ENCODE data around the gene WNT8B.

DNA sequence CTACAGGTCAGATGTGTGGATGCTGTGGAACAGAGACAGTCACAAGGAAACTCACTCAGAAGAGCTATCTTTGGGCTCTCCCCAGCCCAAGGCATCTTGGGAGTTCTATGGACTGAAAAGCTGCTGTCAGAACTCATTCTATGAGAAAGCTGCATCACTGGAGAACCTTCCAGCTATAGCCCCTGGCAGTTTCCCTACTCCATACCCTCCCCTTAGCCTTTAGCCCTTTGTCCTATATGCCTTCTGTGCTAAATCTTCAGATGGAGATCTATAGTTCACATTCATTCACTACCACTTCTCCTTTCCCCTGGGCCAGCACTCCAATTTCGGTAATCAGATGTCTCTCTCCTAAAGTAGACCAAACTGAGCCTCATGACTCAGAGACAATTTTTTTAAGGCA is 6.9 kb downstream of the WNT8B start:
- TF ChIP-seq, protein P1, sequence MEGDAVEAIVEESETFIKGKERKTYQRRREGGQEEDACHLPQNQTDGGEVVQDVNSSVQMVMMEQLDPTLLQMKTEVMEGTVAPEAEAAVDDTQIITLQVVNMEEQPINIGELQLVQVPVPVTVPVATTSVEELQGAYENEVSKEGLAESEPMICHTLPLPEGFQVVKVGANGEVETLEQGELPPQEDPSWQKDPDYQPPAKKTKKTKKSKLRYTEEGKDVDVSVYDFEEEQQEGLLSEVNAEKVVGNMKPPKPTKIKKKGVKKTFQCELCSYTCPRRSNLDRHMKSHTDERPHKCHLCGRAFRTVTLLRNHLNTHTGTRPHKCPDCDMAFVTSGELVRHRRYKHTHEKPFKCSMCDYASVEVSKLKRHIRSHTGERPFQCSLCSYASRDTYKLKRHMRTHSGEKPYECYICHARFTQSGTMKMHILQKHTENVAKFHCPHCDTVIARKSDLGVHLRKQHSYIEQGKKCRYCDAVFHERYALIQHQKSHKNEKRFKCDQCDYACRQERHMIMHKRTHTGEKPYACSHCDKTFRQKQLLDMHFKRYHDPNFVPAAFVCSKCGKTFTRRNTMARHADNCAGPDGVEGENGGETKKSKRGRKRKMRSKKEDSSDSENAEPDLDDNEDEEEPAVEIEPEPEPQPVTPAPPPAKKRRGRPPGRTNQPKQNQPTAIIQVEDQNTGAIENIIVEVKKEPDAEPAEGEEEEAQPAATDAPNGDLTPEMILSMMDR (IDR thresholded peaks at IDR 0.05): no peak
- no peak for TF ChIP-seq POLR2A (IDR thresholded peaks at IDR 0.05)

All from esophagus squamous epithelium (tissue), 4 donors.